GM21529 (cell line): Measurements from ENCODE around the gene MED27.

ENCODE experiments used
- ATAC-seq: cut with Tn5 transposase; IDR thresholded peaks from one replicate; pipeline ENCODE4 v1.9.1; 2021; ENCODE audit not compliant: unreplicated experiment

Gene MED27

GRCh38 chr9:132079391-132080091 is at the start of gene MED27:
Gene MED27, minus strand, starts transcription at chr9:132079867. Its CDS starts 23 bp downstream, at chr9:132079844.
- peak; percentile 87 for ATAC-seq

GRCh38 chr9:132127888-132128534 is 48.3 kb upstream of the MED27 start:
- ATAC-seq: no peak

- ATAC-seq: no peak
Observed at GRCh38 chr9:132126680-132127236, 47.1 kb upstream of the MED27 start.

GRCh38 chr9:132125944-132126679 is 46.4 kb upstream of the MED27 start:
- ATAC-seq: no peak

- no peak for ATAC-seq
Observed at GRCh38 chr9:132125361-132125760, 45.7 kb upstream of the MED27 start.

GRCh38 chr9:132124800-132125199 is 45.1 kb upstream of the MED27 start:
- no peak for ATAC-seq

- ATAC-seq: no peak
Observed at GRCh38 chr9:132121021-132121420, 41.4 kb upstream of the MED27 start.

GRCh38 chr9:132117694-132118093 is 38.0 kb upstream of the MED27 start:
- ATAC-seq: no peak

GRCh38 chr9:132116583-132116982 is 36.9 kb upstream of the MED27 start:
- ATAC-seq: no peak

- ATAC-seq: no peak
Observed at GRCh38 chr9:132114102-132114707, 34.5 kb upstream of the MED27 start.

GRCh38 chr9:132109291-132109690 is 29.6 kb upstream of the MED27 start:
- no peak for ATAC-seq

GRCh38 chr9:132108728-132109127 is 29.1 kb upstream of the MED27 start:
- no peak for ATAC-seq

GRCh38 chr9:132099741-132100407 is 20.2 kb upstream of the MED27 start:
- no peak for ATAC-seq

- ATAC-seq: no peak
Observed at GRCh38 chr9:132099167-132099566, 19.5 kb upstream of the MED27 start.

- no peak for ATAC-seq
Observed at GRCh38 chr9:132094314-132094791, 14.7 kb upstream of the MED27 start.

GRCh38 chr9:132090771-132091170 is 11.1 kb upstream of the MED27 start:
- no peak for ATAC-seq

- ATAC-seq: no peak
Observed at GRCh38 chr9:132087438-132088030, 7.9 kb upstream of the MED27 start.

- no peak for ATAC-seq
Observed at GRCh38 chr9:132082188-132082587, 2.5 kb upstream of the MED27 start.

GRCh38 chr9:132078699-132079356 is 839 bp downstream of the MED27 start:
- peak; percentile 10 for ATAC-seq
